HEK293 (cell line): Measurements from ENCODE around the gene FLYWCH1.

Experiments used
- CTCF ChIA-PET: fragments of 350-600 bp; formaldehyde crosslinking; extraction: SDS; loops from one replicate; lab custom pipeline; 2021; ENCODE audit warnings: antibody characterized with exemption; lab: Yijun Ruan, JAX
- POLR2A ChIA-PET: fragments of 300-600 bp; formaldehyde crosslinking; extraction: SDS; loops from one replicate; lab custom pipeline; 2020; ENCODE audit warnings: antibody characterized with exemption, inconsistent platforms; lab: Yijun Ruan, JAX
- H3K27ac ChIP-seq: fragments of 200-500 bp; sonication (Bioruptor generic); 2 replicates; pipeline ENCODE4 v1.5.1; 2014; ENCODE audit warnings: low read depth, low read length, control low read depth, inconsistent platforms; ENCODE audit errors: extremely low read depth
- H3K36me3 ChIP-seq, 2 experiments: fragments of 200-500 bp in 1 of 2; sonication (Bioruptor generic) in 1 of 2; 1 replicate in 1 of 2; 2 replicates in 1 of 2; pipeline ENCODE4 v1.5.1; 2014 to 2017; ENCODE audit warnings: inconsistent platforms in 2 of 2, low read length in 2 of 2; ENCODE audit not compliant: control insufficient read depth in 2 of 2, insufficient read depth in 1 of 2
- H3K4me1 ChIP-seq: fragments of 200-500 bp; sonication (Bioruptor generic); 2 replicates; pipeline ENCODE4 v1.5.1; 2014; ENCODE audit warnings: mild to moderate bottlenecking, low read length, inconsistent platforms; ENCODE audit not compliant: control insufficient read depth, insufficient read depth
- H3K4me3 ChIP-seq: 2 replicates; pipeline ENCODE4 v1.5.1; 2011; ENCODE audit warnings: low read depth, mild to moderate bottlenecking, control low read depth, low read length, moderate library complexity
- H3K9me3 ChIP-seq: fragments of 200-500 bp; sonication (Bioruptor generic); 2 replicates; pipeline ENCODE4 v1.5.1; 2014; ENCODE audit warnings: low read depth, low read length, inconsistent platforms; ENCODE audit not compliant: control insufficient read depth, insufficient read depth
- BCL11B ChIP-seq: fragments of 450-650 bp; formaldehyde crosslinking; IDR thresholded peaks from 2 replicates; pipeline ENCODE4 v1.5.1; 2016; ENCODE audit warnings: low read depth, missing biosample characterization, missing genetic modification characterization
- FEZF1 ChIP-seq: fragments of 450-650 bp; formaldehyde crosslinking; IDR thresholded peaks from 2 replicates; pipeline ENCODE4 v1.5.1; 2016; ENCODE audit warnings: missing biosample characterization, missing genetic modification characterization
- GLIS1 ChIP-seq: fragments of 450-650 bp; formaldehyde crosslinking; IDR thresholded peaks from 2 replicates; pipeline ENCODE4 v1.5.1; 2016; ENCODE audit warnings: missing biosample characterization, missing genetic modification characterization
- MZF1 ChIP-seq: fragments of 450-650 bp; formaldehyde crosslinking; IDR thresholded peaks from 2 replicates; pipeline ENCODE4 v1.5.1; 2017; ENCODE audit warnings: missing biosample characterization, missing genetic modification characterization, borderline replicate concordance
- PBX3 ChIP-seq: sonication (generic); formaldehyde crosslinking; IDR thresholded peaks from 2 replicates; pipeline ENCODE4 v1.8.1; 2022; ENCODE audit warnings: mild to moderate bottlenecking, moderate library complexity, missing genetic modification reagents
- PRDM10 ChIP-seq: fragments of 450-650 bp; formaldehyde crosslinking; IDR thresholded peaks from 2 replicates; pipeline ENCODE4 v1.5.1; 2016; ENCODE audit warnings: missing biosample characterization, missing genetic modification characterization
- SP7 ChIP-seq: fragments of 450-650 bp; formaldehyde crosslinking; IDR thresholded peaks from 2 replicates; pipeline ENCODE4 v1.5.1; 2016; ENCODE audit warnings: missing biosample characterization, missing genetic modification characterization
- TRIM28 ChIP-seq: IDR thresholded peaks from 2 replicates; pipeline ENCODE4 v1.6.1; 2011; ENCODE audit warnings: low read length, control low read depth, borderline replicate concordance
- WT1 ChIP-seq: fragments of 450-650 bp; formaldehyde crosslinking; IDR thresholded peaks from 2 replicates; pipeline ENCODE4 v1.5.1; 2016; ENCODE audit warnings: missing biosample characterization, missing genetic modification characterization
- ZBTB11 ChIP-seq: fragments of 450-650 bp; formaldehyde crosslinking; conservative IDR thresholded peaks from 2 replicates; pipeline ENCODE4 v1.5.1; 2016; ENCODE audit warnings: low read depth, missing biosample characterization, missing genetic modification characterization
- ZBTB17 ChIP-seq: fragments of 450-650 bp; formaldehyde crosslinking; IDR thresholded peaks from 2 replicates; pipeline ENCODE4 v1.5.1; 2016; ENCODE audit warnings: missing biosample characterization, missing genetic modification characterization
- ZBTB49 ChIP-seq: fragments of 450-650 bp; formaldehyde crosslinking; IDR thresholded peaks from 2 replicates; pipeline ENCODE4 v1.5.1; 2016; ENCODE audit warnings: missing biosample characterization, missing genetic modification characterization, low read depth
- ZFP69B ChIP-seq: fragments of 450-650 bp; formaldehyde crosslinking; IDR thresholded peaks from 2 replicates; pipeline ENCODE4 v1.5.1; 2016; ENCODE audit warnings: missing biosample characterization, missing genetic modification characterization
- ZIC2 ChIP-seq: fragments of 450-650 bp; formaldehyde crosslinking; IDR thresholded peaks from 2 replicates; pipeline ENCODE4 v1.5.1; 2016; ENCODE audit warnings: missing biosample characterization, missing genetic modification characterization
- ZNF138 ChIP-seq: fragments of 450-650 bp; formaldehyde crosslinking; IDR thresholded peaks from 2 replicates; pipeline ENCODE4 v1.5.1; 2016; ENCODE audit warnings: missing biosample characterization, missing genetic modification characterization, borderline replicate concordance
- ZNF302 ChIP-seq: fragments of 450-650 bp; formaldehyde crosslinking; IDR thresholded peaks from 2 replicates; pipeline ENCODE4 v1.5.1; 2016; ENCODE audit warnings: missing biosample characterization, missing genetic modification characterization, low read depth
- ZNF423 ChIP-seq: fragments of 450-650 bp; formaldehyde crosslinking; IDR thresholded peaks from 2 replicates; pipeline ENCODE4 v1.5.1; 2016; ENCODE audit warnings: missing biosample characterization, missing genetic modification characterization
- ZNF514 ChIP-seq: fragments of 450-650 bp; formaldehyde crosslinking; IDR thresholded peaks from 2 replicates; pipeline ENCODE4 v1.5.1; 2016; ENCODE audit warnings: missing biosample characterization, missing genetic modification characterization
- ZNF580 ChIP-seq: fragments of 450-650 bp; formaldehyde crosslinking; IDR thresholded peaks from 2 replicates; pipeline ENCODE4 v1.5.1; 2016; ENCODE audit warnings: missing biosample characterization, missing genetic modification characterization
- ZNF600 ChIP-seq: fragments of 450-650 bp; formaldehyde crosslinking; IDR thresholded peaks from 2 replicates; pipeline ENCODE4 v1.5.1; 2016; ENCODE audit warnings: missing biosample characterization, missing genetic modification characterization
- ZNF707 ChIP-seq: fragments of 450-650 bp; formaldehyde crosslinking; IDR thresholded peaks from 2 replicates; pipeline ENCODE4 v1.5.1; 2016; ENCODE audit warnings: missing biosample characterization, missing genetic modification characterization
- ZNF76 ChIP-seq: fragments of 450-650 bp; formaldehyde crosslinking; IDR thresholded peaks from 2 replicates; pipeline ENCODE4; 2016; ENCODE audit warnings: low read depth, missing biosample characterization, missing genetic modification characterization, borderline replicate concordance
- ZNF837 ChIP-seq: fragments of 450-650 bp; formaldehyde crosslinking; IDR thresholded peaks from 2 replicates; pipeline ENCODE4 v1.5.1; 2016; ENCODE audit warnings: missing biosample characterization, missing genetic modification characterization
- ZXDB ChIP-seq: fragments of 450-650 bp; formaldehyde crosslinking; IDR thresholded peaks from 2 replicates; pipeline ENCODE4 v1.5.1; 2016; ENCODE audit warnings: missing biosample characterization, missing genetic modification characterization

The FLYWCH1 gene

GRCh38 chr16:2973093-2973492 is 61.4 kb downstream of the FLYWCH1 start (continued):
- TF ChIP-seq PRDM10 (tag by site-specific recombination) (peak; percentile 59; the same call in 1 of the 2 replicates), FEZF1 (tag by site-specific recombination) (0 out of 2 replicates have a peak, but pooled peaks have one; percentile 18), ZBTB11 (tag by site-specific recombination) (0 out of 2 replicates have a peak, but pooled peaks have one; percentile 13), ZNF423 (tag by site-specific recombination) (0 out of 2 replicates have a peak, but pooled peaks have one; percentile 7), ZNF837 (tag by site-specific recombination) (0 out of 2 replicates have a peak, but pooled peaks have one; percentile 53), GLIS1 (peak; percentile 69)

- Histone ChIP-seq H3K4me3 (no peak overlapping the region), H3K9me3 (no peaks in the 10 kb centered on the region), H3K36me3 (peaks cover 2 to 76% of the 10 kb centered on the region in 2 experiments; a peak in 2 of 3 replicates), H3K4me1 (peaks cover 9% of the 10 kb centered on the region), H3K27ac (peak overlapping the region; percentile 45; the same call in 1 of the 2 replicates)
- ChIA-PET CTCF (interaction anchor here (0.6 kb wide), 1 partner anchor 1554 kb away, joined by 3 read pairs; no protein-coding TSS in a partner anchor), POLR2A (interaction anchor here (0.7 to 2.5 kb wide), 7 partner anchors 8 to 91 kb away, joined by 3 to 17 read pairs (median 3); partner anchors contain the start of genes FLYWCH2, HCFC1R1 and TNFRSF12A)
- TF ChIP-seq SP7 (tag by site-specific recombination) (no peak), MZF1 (tag by site-specific recombination) (no peak; the same call in 1 of the 2 replicates), WT1 (tag by site-specific recombination) (no peak), ZBTB49 (no peak), ZNF580 (tag by site-specific recombination) (no peak), ZNF600 (tag by site-specific recombination) (0 out of 2 replicates have a peak, but pooled peaks have one; percentile 29), BCL11B (0 out of 2 replicates have a peak, but pooled peaks have one; percentile 25), ZBTB17 (no peak), ZNF514 (no peak), ZFP69B (0 out of 2 replicates have a peak, but pooled peaks have one; percentile 40), ZXDB (tag by site-specific recombination) (no peak), ZNF138 (tag by site-specific recombination) (no peak), ZIC2 (tag by site-specific recombination) (peak; percentile 72), ZNF76 (no peak), ZNF707 (tag by site-specific recombination) (no peak), ZNF302 (no peak), PBX3 (CRISPR knock-in tag) (no peak), TRIM28 (no peak)
Measured at GRCh38 chr16:2973605-2974318, 62.0 kb downstream of the FLYWCH1 start.
